Measurements from ENCODE around the gene SPAST. TPM values are rescaled to one million over a fixed set of nuclear protein-coding genes. Genes with fewer than 3 reads are reported as not detected.

The SPAST gene
- total and polyA plus RNA-seq, 9 of the 15 experiments (the other 6 are each of a cell fraction or from before 2014, with no cell fraction given): 7.4 to 37.0 (median 19.0) TPM

GRCh38 chr2:32061973-32062861 is 1.1 kb upstream of the SPAST start (continued):
- TF ChIP-seq ARID3B (CRISPR knock-in tag; IDR thresholded peaks at IDR 0.05; ENCODE audit: borderline replicate concordance) (no peak), BRD9 (IDR thresholded peaks at IDR 0.05; ENCODE audit: low read depth, partially characterized antibody) (no peak), ZFX (CRISPR knock-in tag; IDR thresholded peaks at IDR 0.05) (0 out of 2 replicates have a peak, but pooled peaks have one; percentile 26), ZNF395 (CRISPR knock-in tag; IDR thresholded peaks at IDR 0.05) (0 out of 2 replicates have a peak, but pooled peaks have one; percentile 45), ZNF398 (CRISPR knock-in tag; IDR thresholded peaks at IDR 0.05) (no peak), ZNF212 (CRISPR knock-in tag; IDR thresholded peaks at IDR 0.05) (no peak), RBFOX2 (IDR thresholded peaks at IDR 0.05; ENCODE audit: low read depth, low read length) (no peak), SMARCB1 (IDR thresholded peaks at IDR 0.05; ENCODE audit: insufficient read length, low read depth) (no peak), TAF15 (IDR thresholded peaks at IDR 0.05; ENCODE audit: low read depth, low read length) (no peak), GTF2A2 (tag; IDR thresholded peaks at IDR 0.05) (no peak), SMAD1 (IDR thresholded peaks at IDR 0.05; ENCODE audit: low read depth, low read length, partially characterized antibody) (peak; percentile 77), ATF6 (CRISPR knock-in tag; IDR thresholded peaks at IDR 0.05) (no peak), ZNF449 (CRISPR knock-in tag; IDR thresholded peaks at IDR 0.05) (no peak), NCOR1 (IDR thresholded peaks at IDR 0.05) (peak; percentile 52), ZNF740 (CRISPR knock-in tag; IDR thresholded peaks at IDR 0.05) (no peak), ZNF740 (tag; IDR thresholded peaks at IDR 0.05) (no peak)

Measured in K562 (cell line).